ENCODE results near the gene ADAMTS12.

DNA sequence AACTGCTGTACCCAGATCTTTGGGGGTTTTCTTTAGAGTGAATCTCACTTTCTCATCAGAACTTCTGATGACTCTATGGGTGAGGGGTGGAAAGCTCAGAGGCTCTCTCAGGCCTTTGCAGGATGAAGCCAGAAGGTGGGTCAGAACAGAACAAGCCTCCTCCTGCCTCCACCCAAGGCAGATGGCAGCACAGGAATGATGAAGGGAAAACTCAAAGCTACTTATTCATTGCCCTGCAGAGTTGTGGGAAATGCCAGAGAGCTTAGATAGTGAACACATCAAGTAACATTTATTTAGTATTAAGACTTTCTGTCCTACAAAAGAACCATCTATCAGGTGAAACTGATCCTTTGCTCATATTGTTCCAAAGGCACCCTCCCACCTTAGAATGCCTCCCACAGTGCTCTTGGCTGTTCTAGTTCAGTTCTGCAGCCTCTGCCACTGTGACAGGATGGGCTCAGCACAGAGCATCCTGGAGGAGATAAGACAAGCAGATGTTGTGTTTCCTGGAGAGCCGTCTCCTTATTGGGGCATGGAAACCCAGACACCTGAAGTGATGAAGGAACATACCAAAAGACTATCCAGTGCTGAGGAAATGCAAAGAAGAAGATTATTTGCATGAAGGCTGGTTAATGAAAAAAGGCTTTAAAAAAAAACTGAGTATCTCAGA, 146.6 kb downstream of the ADAMTS12 start:
- TF ChIP-seq, protein P1, sequence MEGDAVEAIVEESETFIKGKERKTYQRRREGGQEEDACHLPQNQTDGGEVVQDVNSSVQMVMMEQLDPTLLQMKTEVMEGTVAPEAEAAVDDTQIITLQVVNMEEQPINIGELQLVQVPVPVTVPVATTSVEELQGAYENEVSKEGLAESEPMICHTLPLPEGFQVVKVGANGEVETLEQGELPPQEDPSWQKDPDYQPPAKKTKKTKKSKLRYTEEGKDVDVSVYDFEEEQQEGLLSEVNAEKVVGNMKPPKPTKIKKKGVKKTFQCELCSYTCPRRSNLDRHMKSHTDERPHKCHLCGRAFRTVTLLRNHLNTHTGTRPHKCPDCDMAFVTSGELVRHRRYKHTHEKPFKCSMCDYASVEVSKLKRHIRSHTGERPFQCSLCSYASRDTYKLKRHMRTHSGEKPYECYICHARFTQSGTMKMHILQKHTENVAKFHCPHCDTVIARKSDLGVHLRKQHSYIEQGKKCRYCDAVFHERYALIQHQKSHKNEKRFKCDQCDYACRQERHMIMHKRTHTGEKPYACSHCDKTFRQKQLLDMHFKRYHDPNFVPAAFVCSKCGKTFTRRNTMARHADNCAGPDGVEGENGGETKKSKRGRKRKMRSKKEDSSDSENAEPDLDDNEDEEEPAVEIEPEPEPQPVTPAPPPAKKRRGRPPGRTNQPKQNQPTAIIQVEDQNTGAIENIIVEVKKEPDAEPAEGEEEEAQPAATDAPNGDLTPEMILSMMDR (conservative IDR thresholded peaks at IDR 0.05) = no peak
- TF ChIP-seq ZFX (IDR thresholded peaks at IDR 0.05) = no peak
